PC-3 (cell line): ENCODE measurements around the gene MYH7.

ENCODE experiments used
- CTCF ChIP-seq: fragments of 300-600 bp; sonication (generic); conservative IDR thresholded peaks from 2 replicates; pipeline ENCODE4 v1.5.1; 2017; ENCODE audit warnings: antibody characterized with exemption, low read depth, mild to moderate bottlenecking, low read length
- EZH2 ChIP-seq: fragments of 300-600 bp; sonication (generic); IDR thresholded peaks from one replicate; pipeline ENCODE4 v1.6.1; 2017; ENCODE audit warnings: antibody characterized with exemption, mild to moderate bottlenecking, low read length; ENCODE audit not compliant: unreplicated experiment

GRCh38 chr14:23442721-23443356 is 7.4 kb upstream of the MYH7 start:
- no peak for TF ChIP-seq CTCF
- no peak for TF ChIP-seq EZH2
